PC-9 (cell line): Measurements from ENCODE around the gene CETP.

Source experiments
- CTCF ChIP-seq: fragments of 200-600 bp; sonication (generic); conservative IDR thresholded peaks from 2 replicates; pipeline ENCODE4 v1.6.1; 2017; ENCODE audit warnings: mixed run types, antibody characterized with exemption, mild to moderate bottlenecking, moderate library complexity
- EZH2 ChIP-seq: fragments of 200-600 bp; sonication (generic); IDR thresholded peaks from 2 replicates; pipeline ENCODE4 v1.8.0; 2017; ENCODE audit warnings: antibody characterized with exemption, low read depth

GRCh38 chr16:56997931-56998330 is 36.2 kb downstream of the CETP start:
- TF ChIP-seq CTCF (no peak), EZH2 (no peak)
